ENCODE data around the gene BSN. TPM values are rescaled to one million over a fixed set of nuclear protein-coding genes. Genes with fewer than 3 reads are reported as not detected.

Gene BSN
- total RNA-seq, 2 donors from 2014 or later: 0.82 to 11.6 TPM

DNA sequence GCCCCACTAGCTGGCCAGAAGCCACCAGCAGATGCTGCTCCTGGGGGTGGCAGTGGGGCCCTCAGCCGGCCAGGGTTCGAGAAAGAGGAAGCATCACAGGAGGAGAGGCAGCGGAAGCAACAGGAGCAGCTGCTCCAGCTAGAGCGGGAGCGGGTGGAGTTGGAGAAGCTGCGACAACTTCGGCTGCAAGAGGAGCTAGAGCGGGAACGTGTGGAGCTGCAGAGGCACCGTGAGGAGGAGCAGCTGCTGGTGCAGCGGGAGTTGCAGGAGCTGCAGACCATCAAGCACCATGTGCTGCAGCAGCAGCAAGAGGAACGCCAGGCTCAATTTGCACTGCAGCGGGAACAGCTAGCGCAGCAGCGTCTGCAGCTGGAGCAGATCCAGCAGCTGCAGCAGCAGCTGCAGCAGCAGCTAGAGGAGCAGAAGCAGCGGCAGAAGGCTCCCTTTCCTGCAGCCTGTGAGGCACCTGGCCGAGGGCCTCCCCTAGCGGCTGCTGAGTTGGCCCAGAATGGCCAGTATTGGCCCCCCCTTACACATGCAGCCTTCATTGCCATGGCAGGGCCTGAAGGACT lies 102.3 kb downstream of the BSN start:
- Histone ChIP-seq H3K27ac (no peak overlapping the region), H3K36me3 (no peaks in the 10 kb centered on the region), H3K4me3 (no peak overlapping the region), H3K27me3 (replicated peaks; ENCODE audit: insufficient read depth) (no peaks in the 10 kb centered on the region), H3K9me3 (no peaks in the 10 kb centered on the region), H3K4me1 (replicated peaks) (no peaks in the 10 kb centered on the region)
- no peak for DNase-seq (ENCODE audit: low spot score)
- TF ChIP-seq POLR2AphosphoS5 (IDR thresholded peaks at IDR 0.05): no peak
- TF ChIP-seq, protein P1, sequence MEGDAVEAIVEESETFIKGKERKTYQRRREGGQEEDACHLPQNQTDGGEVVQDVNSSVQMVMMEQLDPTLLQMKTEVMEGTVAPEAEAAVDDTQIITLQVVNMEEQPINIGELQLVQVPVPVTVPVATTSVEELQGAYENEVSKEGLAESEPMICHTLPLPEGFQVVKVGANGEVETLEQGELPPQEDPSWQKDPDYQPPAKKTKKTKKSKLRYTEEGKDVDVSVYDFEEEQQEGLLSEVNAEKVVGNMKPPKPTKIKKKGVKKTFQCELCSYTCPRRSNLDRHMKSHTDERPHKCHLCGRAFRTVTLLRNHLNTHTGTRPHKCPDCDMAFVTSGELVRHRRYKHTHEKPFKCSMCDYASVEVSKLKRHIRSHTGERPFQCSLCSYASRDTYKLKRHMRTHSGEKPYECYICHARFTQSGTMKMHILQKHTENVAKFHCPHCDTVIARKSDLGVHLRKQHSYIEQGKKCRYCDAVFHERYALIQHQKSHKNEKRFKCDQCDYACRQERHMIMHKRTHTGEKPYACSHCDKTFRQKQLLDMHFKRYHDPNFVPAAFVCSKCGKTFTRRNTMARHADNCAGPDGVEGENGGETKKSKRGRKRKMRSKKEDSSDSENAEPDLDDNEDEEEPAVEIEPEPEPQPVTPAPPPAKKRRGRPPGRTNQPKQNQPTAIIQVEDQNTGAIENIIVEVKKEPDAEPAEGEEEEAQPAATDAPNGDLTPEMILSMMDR (IDR thresholded peaks at IDR 0.05): no peak
- no peak for TF ChIP-seq POLR2A (IDR thresholded peaks at IDR 0.05)
- intact Hi-C loops (cut with DNase I): no loop called here
- 64% methylated on average over 18 of the region's 18 CpGs for WGBS

DNA sequence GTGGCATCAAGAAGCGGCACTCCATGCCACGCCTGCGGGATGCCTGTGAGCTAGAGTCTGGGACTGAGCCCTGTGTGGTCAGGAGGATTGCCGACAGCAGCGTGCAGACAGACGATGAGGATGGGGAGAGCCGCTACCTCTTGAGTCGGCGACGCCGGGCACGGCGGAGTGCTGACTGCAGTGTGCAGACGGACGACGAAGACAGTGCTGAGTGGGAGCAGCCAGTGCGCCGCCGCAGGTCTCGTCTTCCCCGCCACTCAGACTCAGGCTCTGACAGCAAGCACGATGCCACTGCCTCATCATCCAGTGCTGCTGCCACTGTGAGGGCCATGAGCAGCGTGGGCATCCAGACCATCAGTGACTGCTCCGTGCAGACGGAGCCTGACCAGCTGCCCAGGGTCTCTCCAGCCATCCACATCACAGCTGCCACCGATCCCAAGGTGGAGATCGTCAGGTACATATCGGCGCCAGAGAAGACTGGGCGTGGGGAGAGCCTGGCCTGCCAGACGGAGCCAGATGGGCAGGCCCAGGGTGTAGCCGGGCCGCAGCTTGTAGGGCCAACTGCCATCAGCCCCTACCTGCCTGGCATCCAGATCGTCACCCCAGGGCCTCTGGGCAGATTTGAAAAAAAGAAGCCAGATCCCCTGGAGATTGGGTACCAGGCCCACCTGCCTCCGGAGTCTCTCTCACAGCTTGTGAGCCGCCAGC lies 103.1 kb downstream of the BSN start:
- WGBS: 91% methylated on average over 35 of the region's 36 CpGs
- H3K27ac ChIP-seq: no peak overlapping the region
- intact Hi-C loops (cut with DNase I): no loop called here

DNA sequence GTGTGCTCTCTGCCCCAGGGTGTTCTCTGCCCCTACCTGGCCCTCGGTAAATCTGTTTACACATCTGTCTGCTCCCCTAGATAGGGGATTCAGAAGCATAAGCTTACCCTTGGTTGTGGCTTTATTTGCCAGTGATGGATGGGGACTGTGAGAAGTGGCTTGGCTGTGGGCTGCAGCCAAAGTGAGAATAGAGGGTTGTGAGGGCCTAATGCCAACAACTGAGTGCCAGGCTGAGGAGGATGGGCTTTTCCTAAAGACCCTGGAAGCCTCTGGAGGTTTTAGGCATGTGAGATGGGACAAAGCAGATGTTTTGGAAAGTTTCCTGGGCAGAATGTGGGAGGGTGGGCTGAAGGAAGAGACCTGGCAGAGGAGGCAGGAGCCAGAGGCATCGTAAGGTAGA lies 104.4 kb downstream of the BSN start:
- H3K36me3 ChIP-seq: no peaks in the 10 kb centered on the region
- H3K27ac ChIP-seq: no peak overlapping the region
- 64% methylated on average over 2 of the region's 2 CpGs for WGBS
- no peaks in the 10 kb centered on the region for H3K27me3 ChIP-seq (replicated peaks; ENCODE audit: insufficient read depth)
- H3K9me3 ChIP-seq: no peaks in the 10 kb centered on the region
- TF ChIP-seq POLR2A (IDR thresholded peaks at IDR 0.05) (no peak), POLR2AphosphoS5 (IDR thresholded peaks at IDR 0.05) (no peak)
- TF ChIP-seq, protein P1 (IDR thresholded peaks at IDR 0.05): no peak
- intact Hi-C loops (cut with DNase I): no loop called here
- no peaks in the 10 kb centered on the region for H3K4me1 ChIP-seq (replicated peaks)
- DNase-seq (ENCODE audit: low spot score): no peak
- no peak overlapping the region for H3K4me3 ChIP-seq

More for the DNA sequence above, 103.1 kb downstream of the BSN start:
- no peak for DNase-seq (ENCODE audit: low spot score)
- no peaks in the 10 kb centered on the region for H3K9me3 ChIP-seq
- no peaks in the 10 kb centered on the region for H3K36me3 ChIP-seq
- no peaks in the 10 kb centered on the region for H3K4me1 ChIP-seq (replicated peaks)
- no peak overlapping the region for H3K4me3 ChIP-seq
- TF ChIP-seq POLR2A (IDR thresholded peaks at IDR 0.05) (no peak), POLR2AphosphoS5 (IDR thresholded peaks at IDR 0.05) (no peak)
- TF ChIP-seq, protein P1 (IDR thresholded peaks at IDR 0.05): no peak
- H3K27me3 ChIP-seq (replicated peaks; ENCODE audit: insufficient read depth): no peaks in the 10 kb centered on the region

- no peaks in the 10 kb centered on the region for H3K36me3 ChIP-seq
- 81% methylated on average over 4 of the region's 4 CpGs for WGBS
- DNase-seq (ENCODE audit: low spot score): no peak
- intact Hi-C loops (cut with DNase I): no loop called here
- no peak for TF ChIP-seq POLR2A (IDR thresholded peaks at IDR 0.05)
- TF ChIP-seq, protein P1 (IDR thresholded peaks at IDR 0.05): no peak
- no peak for TF ChIP-seq POLR2AphosphoS5 (IDR thresholded peaks at IDR 0.05)
- no peak overlapping the region for H3K4me3 ChIP-seq
- H3K9me3 ChIP-seq: no peaks in the 10 kb centered on the region
- H3K4me1 ChIP-seq (replicated peaks): no peaks in the 10 kb centered on the region
- H3K27ac ChIP-seq: no peak overlapping the region
- no peaks in the 10 kb centered on the region for H3K27me3 ChIP-seq (replicated peaks; ENCODE audit: insufficient read depth)
Observed at GRCh38 chr3:49659756-49660155, 105.5 kb downstream of the BSN start.

GRCh38 chr3:49661281-49661680 lies 107.0 kb downstream of the BSN start:
- Histone ChIP-seq H3K27ac (no peak overlapping the region), H3K4me3 (no peak overlapping the region), H3K4me1 (replicated peaks) (no peaks in the 10 kb centered on the region), H3K36me3 (no peaks in the 10 kb centered on the region), H3K9me3 (no peaks in the 10 kb centered on the region), H3K27me3 (replicated peaks; ENCODE audit: insufficient read depth) (no peaks in the 10 kb centered on the region)
- intact Hi-C loops (cut with DNase I): no loop called here
- WGBS: 82% methylated on average over 14 of the region's 14 CpGs
- no peak for TF ChIP-seq POLR2A (IDR thresholded peaks at IDR 0.05)
- TF ChIP-seq, protein P1 (IDR thresholded peaks at IDR 0.05): no peak
- TF ChIP-seq POLR2AphosphoS5 (IDR thresholded peaks at IDR 0.05): no peak
- no peak for DNase-seq (ENCODE audit: low spot score)
